ENCODE results near the gene HIPK2.

GRCh38 chr7:139784648-139785047 lies 6.8 kb upstream of the HIPK2 start:
- no peak for TF ChIP-seq CTCF (optimal IDR thresholded peaks at IDR 0.05 in 1 of 3, IDR thresholded peaks at IDR 0.05 in 1 of 3, conservative IDR thresholded peaks at IDR 0.05 in 1 of 3; ENCODE audit: extremely low read depth in 1 of 3, insufficient read depth in 2 of 3, low read length in 3 of 3)
- no peak for TF ChIP-seq EZH2 (IDR thresholded peaks at IDR 0.05; ENCODE audit: low read length)
